Measurements from ENCODE around the gene ARRB1. TPM values are rescaled to one million over a fixed set of nuclear protein-coding genes. Genes with fewer than 3 reads are reported as not detected.
"Not testable (repeated sequence)": the region's sequence is repeated elsewhere in the genome, so short reads cannot be mapped to it uniquely, and the experiment has no call there.

ARRB1 gene
- total RNA-seq, 1 donor from 2014 or later: 32.8 TPM

- DNase-seq (ENCODE audit: extremely low spot score, unreplicated experiment): no peak
- no peaks in the 10 kb centered on the region for H3K27me3 Mint-ChIP-seq
- TF ChIP-seq CTCF (conservative IDR thresholded peaks at IDR 0.05): no peak
- peaks cover 6% of the 10 kb centered on the region for H3K9me3 Mint-ChIP-seq
- H3K4me1 Mint-ChIP-seq (ENCODE audit: unreplicated experiment): peaks cover 75% of the 10 kb centered on the region
- peak overlapping the region; percentile 66 for H3K4me3 Mint-ChIP-seq
- H3K36me3 Mint-ChIP-seq: peaks cover 7% of the 10 kb centered on the region
- peak overlapping the region; percentile 80 for H3K27ac Mint-ChIP-seq
Observed at GRCh38 chr11:75334976-75335375, 16.5 kb downstream of the ARRB1 start.

GRCh38 chr11:75334402-75334891 lies 17.0 kb downstream of the ARRB1 start:
- H3K27ac Mint-ChIP-seq: peak overlapping the region; percentile 80
- H3K27me3 Mint-ChIP-seq: no peaks in the 10 kb centered on the region
- peaks cover 7% of the 10 kb centered on the region for H3K36me3 Mint-ChIP-seq
- H3K9me3 Mint-ChIP-seq: peaks cover 6% of the 10 kb centered on the region
- TF ChIP-seq CTCF (conservative IDR thresholded peaks at IDR 0.05): no peak
- peak overlapping the region; percentile 66 for H3K4me3 Mint-ChIP-seq
- no peak for DNase-seq (ENCODE audit: extremely low spot score, unreplicated experiment)
- H3K4me1 Mint-ChIP-seq (ENCODE audit: unreplicated experiment): peaks cover 75% of the 10 kb centered on the region

GRCh38 chr11:75333807-75334140 lies 17.7 kb downstream of the ARRB1 start:
- Mint-ChIP-seq H3K27me3 (no peaks in the 10 kb centered on the region), H3K36me3 (peaks cover 7% of the 10 kb centered on the region), H3K4me3 (no peak overlapping the region), H3K9me3 (peaks cover 6% of the 10 kb centered on the region), H3K4me1 (ENCODE audit: unreplicated experiment) (peaks cover 68% of the 10 kb centered on the region), H3K27ac (no peak overlapping the region)
- TF ChIP-seq CTCF (conservative IDR thresholded peaks at IDR 0.05): no peak
- DNase-seq (ENCODE audit: extremely low spot score, unreplicated experiment): no peak

- no peak for DNase-seq (ENCODE audit: extremely low spot score, unreplicated experiment)
- Mint-ChIP-seq H3K4me1 (ENCODE audit: unreplicated experiment) (peaks cover 69% of the 10 kb centered on the region), H3K4me3 (no peak overlapping the region), H3K9me3 (peaks cover 6% of the 10 kb centered on the region), H3K27ac (peak overlapping the region; percentile 52), H3K36me3 (peaks cover 7% of the 10 kb centered on the region), H3K27me3 (no peaks in the 10 kb centered on the region)
- no peak for TF ChIP-seq CTCF (conservative IDR thresholded peaks at IDR 0.05)
Observed at GRCh38 chr11:75333022-75333806, 18.2 kb downstream of the ARRB1 start.

GRCh38 chr11:75331761-75332160 lies 19.7 kb downstream of the ARRB1 start:
- DNase-seq (ENCODE audit: extremely low spot score, unreplicated experiment): not testable (repeated sequence)

GRCh38 chr11:75331304-75331703 lies 20.2 kb downstream of the ARRB1 start:
- not testable (repeated sequence) for H3K4me3 Mint-ChIP-seq; H3K27me3 Mint-ChIP-seq; DNase-seq (ENCODE audit: extremely low spot score, unreplicated experiment); H3K9me3 Mint-ChIP-seq; H3K36me3 Mint-ChIP-seq
- Mint-ChIP-seq H3K27ac (peak overlapping the region; percentile 24), H3K4me1 (ENCODE audit: unreplicated experiment) (peaks cover 55% of the 10 kb centered on the region)

More at GRCh38 chr11:75331761-75332160, 19.7 kb downstream of the ARRB1 start:
- not testable (repeated sequence) for H3K4me3 Mint-ChIP-seq, H3K9me3 Mint-ChIP-seq, H3K27me3 Mint-ChIP-seq, H3K36me3 Mint-ChIP-seq
- Mint-ChIP-seq H3K4me1 (ENCODE audit: unreplicated experiment) (peaks cover 59% of the 10 kb centered on the region), H3K27ac (peak overlapping the region; percentile 41)

- H3K36me3 Mint-ChIP-seq; DNase-seq (ENCODE audit: extremely low spot score, unreplicated experiment); H3K27me3 Mint-ChIP-seq; H3K4me3 Mint-ChIP-seq; H3K27ac Mint-ChIP-seq; H3K9me3 Mint-ChIP-seq: not testable (repeated sequence)
- peaks cover 54% of the 10 kb centered on the region for H3K4me1 Mint-ChIP-seq (ENCODE audit: unreplicated experiment)
Observed at GRCh38 chr11:75330886-75331285, 20.6 kb downstream of the ARRB1 start.
